ENCODE data around the gene TOX2. TPM values are rescaled to one million over a fixed set of nuclear protein-coding genes. Genes with fewer than 3 reads are reported as not detected.

The TOX2 gene
- total and polyA plus RNA-seq, 2 of the 4 experiments (the other 2 are of a cell fraction), result 1.3 to 17.5 TPM

- Histone ChIP-seq H3K4me3 (ENCODE audit: insufficient read depth, low read depth, low read length) (no peak overlapping the region), H3K27me3 (ENCODE audit: control insufficient read depth, insufficient read depth, low read length) (no peaks in the 10 kb centered on the region), H3K79me1 (ENCODE audit: low read depth in 1 of 2, low read length in 2 of 2) (peaks cover 0 to 27% of the 10 kb centered on the region in 2 experiments; a peak in 3 of 4 replicates), H2BK5ac (ENCODE audit: low read depth, low read length, poor library complexity, severe bottlenecking) (no peak overlapping the region), H2AK5ac (ENCODE audit: low read depth, low read length) (no peak overlapping the region), H3K27ac (ENCODE audit: insufficient read depth, low read length) (no peak overlapping the region), H2AFZ (replicated peaks; ENCODE audit: low read length, poor library complexity) (no peak overlapping the region), H2AK9ac (replicated peaks; ENCODE audit: low read depth, low read length, poor library complexity) (no peak overlapping the region), H3K4me2 (ENCODE audit: low read depth, low read length) (no peak overlapping the region), H3K23ac (ENCODE audit: low read depth, low read length) (no peak overlapping the region), H2BK20ac (ENCODE audit: low read depth, low read length) (no peak overlapping the region), H3K9me1 (ENCODE audit: insufficient read depth, low read length) (0 out of 2 replicates have a peak, but pooled peaks cover 6% of the 10 kb centered on the region), H4K20me1 (ENCODE audit: insufficient read depth, low read length) (no peaks in the 10 kb centered on the region), H4K91ac (ENCODE audit: insufficient read depth, low read depth, low read length) (no peak overlapping the region), H3K56ac (ENCODE audit: extremely low read depth, insufficient read depth, low read length) (no peak overlapping the region), H2BK15ac (ENCODE audit: low read depth, low read length) (no peak overlapping the region), H4K8ac (ENCODE audit: low read depth in 2 of 2, low read length in 2 of 2) (no peak overlapping the region), H3K9me3 (ENCODE audit: control insufficient read depth, insufficient read depth, low read length) (peaks cover 4% of the 10 kb centered on the region; the same call in 1 of the 2 replicates), H3K18ac (ENCODE audit: low read depth, low read length) (no peak overlapping the region), H3K4ac (ENCODE audit: low read depth, low read length) (no peak overlapping the region), H3K14ac (replicated peaks; ENCODE audit: low read depth, low read length) (no peak overlapping the region), H2BK120ac (ENCODE audit: low read depth, low read length) (no peak overlapping the region), H3K4me1 (ENCODE audit: control insufficient read depth, insufficient read depth, low read length) (no peaks in the 10 kb centered on the region), H3K36me3 (ENCODE audit: control insufficient read depth, insufficient read depth, low read length) (peaks cover 29% of the 10 kb centered on the region), H4K5ac (ENCODE audit: low read depth, low read length) (no peak overlapping the region), H3K9ac (ENCODE audit: low read depth, low read length) (no peak overlapping the region)
- dilution Hi-C loops (cut with HindIII; ENCODE audit: low sequenced_read_pairs, unreplicated experiment) (no loop called here), in situ Hi-C loops (cut with MboI; ENCODE audit: low sequenced_read_pairs) (no loop called here), intact Hi-C loops (cut with micrococcal nuclease) (no loop called here)
- no TSS peak for BruUV-seq (replicated peaks)
- TF ChIP-seq CEBPB (IDR thresholded peaks at IDR 0.05; ENCODE audit: low read depth, low read length) (no peak), MAZ (IDR thresholded peaks at IDR 0.05; ENCODE audit: borderline replicate concordance, low read depth, low read length) (no peak), SMC3 (IDR thresholded peaks at IDR 0.05; ENCODE audit: low read depth, low read length) (no peak), RFX5 (IDR thresholded peaks at IDR 0.05; ENCODE audit: low read depth, low read length) (no peak), RAD21 (IDR thresholded peaks at IDR 0.05; ENCODE audit: low read length) (no peak), MAFK (IDR thresholded peaks at IDR 0.05; ENCODE audit: low read depth, low read length) (no peak), RCOR1 (IDR thresholded peaks at IDR 0.05; ENCODE audit: insufficient replicate concordance, low read length) (no peak), CHD1 (IDR thresholded peaks at IDR 0.05; ENCODE audit: low read depth, low read length) (no peak), POLR2A (IDR thresholded peaks at IDR 0.05; ENCODE audit: low read depth, low read length) (no peak), NFE2L2 (IDR thresholded peaks at IDR 0.05; ENCODE audit: low read depth, low read length) (no peak), CTCF (conservative IDR thresholded peaks at IDR 0.05; ENCODE audit: low read depth, low read length) (no peak), FOS (IDR thresholded peaks at IDR 0.05; ENCODE audit: low read depth, low read length) (no peak)
- no CpG with 5 or more reads among the region's 4 CpGs for WGBS, 2 experiments (ENCODE audit: extremely low coverage in 2 of 2, insufficient read length in 1 of 2)
- ATAC-seq (ENCODE audit: low read depth), result no peak
- CTCF ChIA-PET, result no interaction called here
- DNase-seq, result no peak
- POLR2A ChIA-PET (ENCODE audit: unreplicated experiment), result no interaction called here
These were observed 138.4 kb downstream of the TOX2 start for GRCh38 chr20:44053046-44053445.

All from IMR-90 (cell line).